Transverse colon (tissue), 4 donors: ENCODE data around the gene RAD51D. TPM values are rescaled to one million over a fixed set of nuclear protein-coding genes. Genes with fewer than 3 reads are reported as not detected.
A peak's percentile ranks its signal among the peaks of the same experiment; 100 is the strongest.

Experiments
- DNase-seq: peaks from one replicate; pipeline ENCODE4 v3.0.0-alpha.2; 2019
- H3K27ac ChIP-seq, 4 donors: fragments of 200-600 bp; sonication (generic); 2 replicates each; pipeline ENCODE4 v1.5.1; 2016 to 2018; ENCODE audit warnings: inconsistent platforms in 4 of 4
- H3K27me3 ChIP-seq: fragments of 200-600 bp; sonication (generic); 2 replicates; pipeline ENCODE4 v1.5.1; 2017; ENCODE audit warnings: inconsistent platforms
- H3K36me3 ChIP-seq, 4 donors: fragments of 200-600 bp; sonication (generic); 2 replicates each; pipeline ENCODE4 v1.5.1; 2017 to 2019; ENCODE audit warnings: inconsistent platforms in 4 of 4
- H3K4me1 ChIP-seq, 4 donors: fragments of 200-600 bp; sonication (generic); 2 replicates each; pipeline ENCODE4 v1.5.1; 2017 to 2020; ENCODE audit warnings: inconsistent platforms in 4 of 4
- H3K4me3 ChIP-seq, 4 donors: fragments of 200-600 bp; sonication (generic); 1 replicate in 1 of 4; 2 replicates in 3 of 4; pipeline versions ENCODE4 v1.5.1 to v1.6.1; 2017 to 2019; ENCODE audit warnings: inconsistent platforms in 4 of 4
- H3K9me3 ChIP-seq, 2 donors: fragments of 200-600 bp; sonication (generic); 2 replicates each; pipeline ENCODE4 v1.5.1; 2017 to 2019; ENCODE audit warnings: inconsistent platforms in 2 of 2
- EP300 ChIP-seq: sonication (generic); formaldehyde crosslinking; IDR thresholded peaks from one replicate; pipeline ENCODE4 v1.6.1; 2017; ENCODE audit warnings: antibody characterized with exemption, low read depth
- POLR2A ChIP-seq: fragments of 450-650 bp; IDR thresholded peaks from one replicate; pipeline ENCODE4 v1.6.1; 2016; ENCODE audit warnings: antibody characterized with exemption, mild to moderate bottlenecking, moderate library complexity
- POLR2AphosphoS5 ChIP-seq, 3 donors: sonication (generic); formaldehyde crosslinking; IDR thresholded peaks; one replicate each; pipeline ENCODE4 v1.6.1; 2016; ENCODE audit warnings: antibody characterized with exemption in 3 of 3
- WGBS, 2 donors: methylation state at CpG; one replicate each; pipeline ENCODE4 v1.1.5; 2018; ENCODE audit warnings: low coverage in 1 of 2; 5-methylcytosine and 5-hydroxymethylcytosine counted together
- in situ Hi-C, 4 donors: fragments of 200-750 bp; cut with MboI; loops; one replicate each; pipeline versions ENCODE4 v1.15.0 to v1.15.1; 2017; ENCODE audit warnings: low sequenced_read_pairs in 3 of 4, low pct_ligation_motif_present in 1 of 4, low pct_unique_long_range_greater_than_20kb in 1 of 4
- intact Hi-C: fragments of 100-400 bp; cut with DNase I; formaldehyde crosslinking; loops from one replicate; pipeline ENCODE4 v1.15.1; 2023; ENCODE audit warnings: low total_unique reads
- total RNA-seq, 4 donors: library from RNA; depleted of rRNA; stranded (reverse); fragments of >200 nt; gene quantifications; one replicate each; pipeline ENCODE4 v1.1.0, GENCODE V29; 2016
- TF ChIP-seq, protein P1 (sequence below), 5 experiments: fragments of 200-600 bp in 3 of 5; fragments of 450-650 bp in 2 of 5; sonication (generic) in 3 of 5; IDR thresholded peaks; 1 replicate in 2 of 5; 2 replicates in 3 of 5; pipeline ENCODE4 v1.5.1; 2016 to 2017; ENCODE audit warnings: antibody characterized with exemption in 5 of 5, inconsistent platforms in 3 of 5, mild to moderate bottlenecking in 2 of 5, moderate library complexity in 1 of 5

Gene RAD51D
- total RNA-seq, 4 donors from 2014 or later, result 5.6 to 60.3 (median 7.8) TPM

DNA sequence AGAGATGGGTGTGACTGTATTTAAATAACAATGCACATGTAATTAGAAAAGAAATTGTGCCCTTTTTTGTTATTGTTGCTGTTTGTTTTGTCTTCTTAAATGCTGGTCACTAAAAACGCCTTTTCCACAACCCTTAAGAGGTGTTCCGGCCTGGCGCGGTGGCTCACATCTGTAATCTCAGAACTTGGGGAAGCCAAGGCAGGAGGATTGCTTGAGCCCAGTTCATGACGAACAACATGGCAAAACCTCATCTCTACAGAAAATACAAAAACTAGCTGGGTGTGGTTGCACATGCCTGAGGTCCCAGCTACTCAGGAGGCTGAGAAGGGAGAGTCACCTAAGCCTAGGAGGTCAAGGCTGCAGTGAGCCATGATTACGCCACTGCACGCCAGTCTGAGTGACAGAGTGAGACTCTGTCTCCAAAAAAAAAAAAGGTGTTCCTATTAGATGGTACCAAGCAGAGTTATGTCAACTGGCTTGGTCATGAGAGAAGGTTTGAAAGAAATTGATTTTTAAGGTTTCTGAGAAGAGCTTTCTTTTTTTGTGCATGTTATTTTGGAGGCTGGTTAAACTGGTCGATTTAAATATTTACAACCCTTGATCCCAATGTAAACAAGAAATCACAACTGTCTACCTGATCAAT, 32.6 kb downstream of the RAD51D start:
- peak overlapping the region; percentile 93 to 99 (median 98) for H3K27ac ChIP-seq
- TF ChIP-seq POLR2AphosphoS5 (IDR thresholded peaks at IDR 0.05), result no peak
- no peak for TF ChIP-seq POLR2A
- TF ChIP-seq, protein P1, sequence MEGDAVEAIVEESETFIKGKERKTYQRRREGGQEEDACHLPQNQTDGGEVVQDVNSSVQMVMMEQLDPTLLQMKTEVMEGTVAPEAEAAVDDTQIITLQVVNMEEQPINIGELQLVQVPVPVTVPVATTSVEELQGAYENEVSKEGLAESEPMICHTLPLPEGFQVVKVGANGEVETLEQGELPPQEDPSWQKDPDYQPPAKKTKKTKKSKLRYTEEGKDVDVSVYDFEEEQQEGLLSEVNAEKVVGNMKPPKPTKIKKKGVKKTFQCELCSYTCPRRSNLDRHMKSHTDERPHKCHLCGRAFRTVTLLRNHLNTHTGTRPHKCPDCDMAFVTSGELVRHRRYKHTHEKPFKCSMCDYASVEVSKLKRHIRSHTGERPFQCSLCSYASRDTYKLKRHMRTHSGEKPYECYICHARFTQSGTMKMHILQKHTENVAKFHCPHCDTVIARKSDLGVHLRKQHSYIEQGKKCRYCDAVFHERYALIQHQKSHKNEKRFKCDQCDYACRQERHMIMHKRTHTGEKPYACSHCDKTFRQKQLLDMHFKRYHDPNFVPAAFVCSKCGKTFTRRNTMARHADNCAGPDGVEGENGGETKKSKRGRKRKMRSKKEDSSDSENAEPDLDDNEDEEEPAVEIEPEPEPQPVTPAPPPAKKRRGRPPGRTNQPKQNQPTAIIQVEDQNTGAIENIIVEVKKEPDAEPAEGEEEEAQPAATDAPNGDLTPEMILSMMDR (IDR thresholded peaks at IDR 0.05), result no peak
- no peak for TF ChIP-seq EP300
- peaks cover 9 to 59% (median 57%) of the 10 kb centered on the region in 4 donors for H3K4me1 ChIP-seq
- no peaks in the 10 kb centered on the region for H3K27me3 ChIP-seq
- H3K36me3 ChIP-seq, result no peaks in the 10 kb centered on the region
- H3K4me3 ChIP-seq, result peak overlapping the region in 3 of 4 donors; percentile 89 to 97 (median 89)
- intact Hi-C loops (loop anchor here (5.0 kb wide), 1 partner anchor 65 kb away; no protein-coding TSS in a partner anchor), in situ Hi-C loops (loop anchor here in 1 of 4 donors (25.0 kb wide), 1 partner anchor 100 kb away; the partner anchor contains the start of gene LIG3)
- WGBS, 2 donors, result 52 to 69% methylated on average over 8 of the region's 8 CpGs
- DNase-seq, result peak; percentile 30
- no peaks in the 10 kb centered on the region for H3K9me3 ChIP-seq

DNA sequence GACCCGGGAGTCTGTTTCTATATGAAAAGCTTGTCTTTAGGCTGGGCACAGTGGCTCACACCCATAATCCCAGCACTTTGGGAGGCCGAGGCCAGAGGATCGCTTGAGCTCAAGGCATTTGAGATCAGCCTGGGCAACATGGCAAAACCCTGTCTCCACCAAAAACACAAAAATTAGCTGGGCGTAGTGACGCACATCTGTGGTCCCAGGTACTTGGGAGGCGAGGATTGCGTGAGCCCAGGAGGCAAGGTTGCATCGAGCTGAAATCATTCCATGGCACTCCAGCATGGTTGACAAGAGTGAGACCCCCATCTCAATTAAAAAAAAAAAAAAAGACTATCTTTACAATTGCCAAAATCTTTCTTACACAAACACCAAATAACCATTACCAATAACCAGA, 33.5 kb downstream of the RAD51D start:
- Histone ChIP-seq H3K4me3 (no peak overlapping the region), H3K36me3 (no peaks in the 10 kb centered on the region), H3K9me3 (no peaks in the 10 kb centered on the region), H3K4me1 (peaks cover 14 to 67% (median 60%) of the 10 kb centered on the region in 4 donors), H3K27me3 (no peaks in the 10 kb centered on the region), H3K27ac (peak overlapping the region in 3 of 4 donors; percentile 97 to 99 (median 98))
- in situ Hi-C loops (loop anchor here in 1 of 4 donors (25.0 kb wide), 1 partner anchor 99 kb away; the partner anchor contains the start of gene LIG3), intact Hi-C loops (loop anchor here (5.0 kb wide), 1 partner anchor 64 kb away; no protein-coding TSS in a partner anchor)
- TF ChIP-seq, protein P1 (IDR thresholded peaks at IDR 0.05), result no peak
- TF ChIP-seq EP300 (no peak), POLR2AphosphoS5 (IDR thresholded peaks at IDR 0.05) (no peak), POLR2A (no peak)
- DNase-seq, result no peak
- 97 to 100% methylated on average over 2 to 8 of the region's 8 CpGs for WGBS, 2 donors

DNA sequence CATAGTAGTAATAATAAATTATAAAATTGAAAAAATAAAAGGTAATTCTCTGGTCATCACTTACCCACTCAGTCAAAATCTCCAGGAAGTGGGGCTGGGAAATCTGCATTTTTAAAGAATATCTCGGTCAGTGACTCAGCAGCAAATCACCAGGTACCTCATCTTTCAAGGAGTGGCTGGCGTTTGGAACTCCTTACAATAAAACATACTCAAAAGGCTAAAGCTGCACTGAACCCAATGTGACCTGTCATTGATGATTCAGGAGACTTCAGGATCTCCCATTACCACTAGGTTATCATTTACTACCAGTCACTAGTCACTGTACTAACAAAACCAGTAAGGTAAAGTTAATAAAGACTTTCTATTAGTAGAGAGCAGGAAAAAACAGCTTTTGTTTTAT, 34.7 kb downstream of the RAD51D start:
- no peak for TF ChIP-seq EP300
- peak in 1 of 3 donors; percentile 15 for TF ChIP-seq POLR2AphosphoS5 (IDR thresholded peaks at IDR 0.05)
- TF ChIP-seq, protein P1 (IDR thresholded peaks at IDR 0.05), result no peak
- no peaks in the 10 kb centered on the region for H3K36me3 ChIP-seq
- peak; percentile 21 for DNase-seq
- intact Hi-C loops (loop anchor here (5.0 kb wide), 1 partner anchor 63 kb away; no protein-coding TSS in a partner anchor), in situ Hi-C loops (loop anchor here in 1 of 4 donors (25.0 kb wide), 1 partner anchor 98 kb away; the partner anchor contains the start of gene LIG3)
- H3K27me3 ChIP-seq, result no peaks in the 10 kb centered on the region
- peaks cover 14 to 78% (median 65%) of the 10 kb centered on the region in 4 donors for H3K4me1 ChIP-seq
- 0 to 43% methylated on average over 1 to 2 of the region's 2 CpGs for WGBS, 2 donors
- H3K9me3 ChIP-seq, result no peaks in the 10 kb centered on the region
- peak overlapping the region; percentile 46 to 99 (median 98) for H3K27ac ChIP-seq
- no peak overlapping the region for H3K4me3 ChIP-seq

DNA sequence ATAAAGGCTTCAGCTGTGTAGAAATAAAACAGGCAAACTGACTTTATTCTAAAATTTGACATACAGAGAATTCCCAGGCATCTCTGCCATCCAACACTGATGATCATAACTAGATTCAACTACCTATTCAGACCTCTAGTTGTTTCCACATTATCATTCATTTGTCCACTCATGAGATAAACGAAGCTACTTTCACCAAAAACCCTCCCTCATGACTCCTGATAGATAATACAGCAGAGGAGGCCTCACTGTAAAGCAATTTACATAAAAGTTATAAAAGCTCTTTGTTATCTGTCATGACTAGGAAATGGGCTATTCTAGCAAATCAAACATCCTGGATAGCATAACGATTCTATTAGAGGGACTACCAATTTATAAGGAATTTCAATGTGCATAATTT, 36.6 kb downstream of the RAD51D start:
- no peak overlapping the region for H3K4me3 ChIP-seq
- peak overlapping the region in 2 of 4 donors; percentile 2 to 14 for H3K27ac ChIP-seq
- WGBS, 2 donors, result 42 to 61% methylated on average over 2 of the region's 2 CpGs
- in situ Hi-C loops, result loop anchor here in 1 of 4 donors (25.0 kb wide), 1 partner anchor 96 kb away; the partner anchor contains the start of gene LIG3
- H3K27me3 ChIP-seq, result no peaks in the 10 kb centered on the region
- DNase-seq, result no peak
- intact Hi-C loops, result no loop called here
- no peaks in the 10 kb centered on the region for H3K9me3 ChIP-seq
- H3K36me3 ChIP-seq, result no peaks in the 10 kb centered on the region
- H3K4me1 ChIP-seq, result peaks cover 21 to 91% (median 67%) of the 10 kb centered on the region in 4 donors
- TF ChIP-seq, protein P1 (IDR thresholded peaks at IDR 0.05), result no peak
- TF ChIP-seq POLR2AphosphoS5 (IDR thresholded peaks at IDR 0.05) (no peak), EP300 (no peak), POLR2A (no peak)
